Lung (tissue), 12 donors: ENCODE data around the gene CELA2B. TPM values are rescaled to one million over a fixed set of nuclear protein-coding genes. Genes with fewer than 3 reads are reported as not detected.
"Not testable (repeated sequence)": the region's sequence is repeated elsewhere in the genome, so short reads cannot be mapped to it uniquely, and the experiment has no call there.

Source experiments
- ATAC-seq: fragments of 200-7000 bp; cut with Tn5 transposase; one replicate; pipeline ENCODE4 v1.9.1; 2020; ENCODE audit warnings: moderate number of reproducible peaks; ENCODE audit not compliant: insufficient read depth, low FRiP score
- DNase-seq, 3 donors: peaks; one replicate each; pipeline ENCODE4 v3.0.0-alpha.2; 2013 to 2017
- H3K27ac ChIP-seq, 2 donors: one replicate each; pipeline ENCODE4 v1.5.1; 2013; ENCODE audit warnings: mild to moderate bottlenecking in 2 of 2, moderate library complexity in 2 of 2, control low read depth in 1 of 2, inconsistent platforms in 1 of 2, low read depth in 1 of 2, low read length in 1 of 2
- H3K27me3 ChIP-seq, 3 donors: one replicate each; pipeline ENCODE4 v1.5.1; 2013; ENCODE audit warnings: low read length in 2 of 3; ENCODE audit not compliant: control insufficient read depth in 3 of 3, insufficient read depth in 3 of 3
- H3K36me3 ChIP-seq, 4 donors: one replicate each; pipeline ENCODE4 v1.5.1; 2013; ENCODE audit warnings: low read length in 4 of 4, mild to moderate bottlenecking in 1 of 4, moderate library complexity in 1 of 4; ENCODE audit not compliant: control insufficient read depth in 4 of 4, insufficient read depth in 4 of 4
- H3K4me1 ChIP-seq, 5 donors: one replicate each; pipeline ENCODE4 v1.5.1; 2013; ENCODE audit warnings: low read length in 5 of 5, mild to moderate bottlenecking in 2 of 5, moderate library complexity in 1 of 5; ENCODE audit not compliant: control insufficient read depth in 5 of 5, insufficient read depth in 5 of 5
- H3K4me3 ChIP-seq: one replicate; pipeline ENCODE4 v1.5.1; 2013; ENCODE audit warnings: mild to moderate bottlenecking, control low read depth, moderate library complexity
- H3K9ac ChIP-seq, 2 donors: one replicate each; pipeline ENCODE4 v1.5.1; 2013; ENCODE audit warnings: low read length in 2 of 2, control low read depth in 1 of 2; ENCODE audit not compliant: insufficient read depth in 1 of 2
- H3K9me3 ChIP-seq, 4 donors: one replicate each; pipeline ENCODE4 v1.5.1; 2013; ENCODE audit warnings: low read length in 3 of 4, mild to moderate bottlenecking in 1 of 4, moderate library complexity in 1 of 4; ENCODE audit not compliant: control insufficient read depth in 4 of 4, insufficient read depth in 3 of 4
- WGBS, 2 donors: extraction: QIAGEN DNeasy Blood & Tissue Kit; methylation state at CpG; one replicate each; pipeline ENCODE4 v1.1.7; 2013; 5-methylcytosine and 5-hydroxymethylcytosine counted together
- polyA plus RNA-seq, 2 donors: library from polyadenylated mRNA; stranded (reverse); fragments of 200-250 nt; gene quantifications; one replicate each; pipeline ENCODE4 v1.2.1, GENCODE V29; 2013
- total RNA-seq, 2 donors: library from RNA; depleted of rRNA in 1 of 2; stranded (reverse); fragments of >200 nt in 1 of 2; gene quantifications; one replicate each; pipeline ENCODE4 v1.2.1, GENCODE V29; 2014 to 2021
- TF ChIP-seq, protein P1 (sequence below): IDR thresholded peaks from 2 replicates; pipeline ENCODE4 v1.5.1; 2012; ENCODE audit warnings: mild to moderate bottlenecking; ENCODE audit errors: control extremely low read depth, extremely low read depth
- donor health status: control.
- donor health status: control.
- donor health status: Bipolar disorder and iron deficiency.
- donor health status: healthy.
- donor health status: DM: yes; HTN: yes; CAD: no.

CELA2B gene
- total and polyA plus RNA-seq, 4 donors = 0.63 to 1.3 TPM; not detected in 2

- H3K27me3 ChIP-seq = no peaks in the 10 kb centered on the region
- H3K4me1 ChIP-seq = no peaks in the 10 kb centered on the region
- no peak overlapping the region for H3K4me3 ChIP-seq
- TF ChIP-seq, protein P1, sequence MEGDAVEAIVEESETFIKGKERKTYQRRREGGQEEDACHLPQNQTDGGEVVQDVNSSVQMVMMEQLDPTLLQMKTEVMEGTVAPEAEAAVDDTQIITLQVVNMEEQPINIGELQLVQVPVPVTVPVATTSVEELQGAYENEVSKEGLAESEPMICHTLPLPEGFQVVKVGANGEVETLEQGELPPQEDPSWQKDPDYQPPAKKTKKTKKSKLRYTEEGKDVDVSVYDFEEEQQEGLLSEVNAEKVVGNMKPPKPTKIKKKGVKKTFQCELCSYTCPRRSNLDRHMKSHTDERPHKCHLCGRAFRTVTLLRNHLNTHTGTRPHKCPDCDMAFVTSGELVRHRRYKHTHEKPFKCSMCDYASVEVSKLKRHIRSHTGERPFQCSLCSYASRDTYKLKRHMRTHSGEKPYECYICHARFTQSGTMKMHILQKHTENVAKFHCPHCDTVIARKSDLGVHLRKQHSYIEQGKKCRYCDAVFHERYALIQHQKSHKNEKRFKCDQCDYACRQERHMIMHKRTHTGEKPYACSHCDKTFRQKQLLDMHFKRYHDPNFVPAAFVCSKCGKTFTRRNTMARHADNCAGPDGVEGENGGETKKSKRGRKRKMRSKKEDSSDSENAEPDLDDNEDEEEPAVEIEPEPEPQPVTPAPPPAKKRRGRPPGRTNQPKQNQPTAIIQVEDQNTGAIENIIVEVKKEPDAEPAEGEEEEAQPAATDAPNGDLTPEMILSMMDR = no peak
- H3K36me3 ChIP-seq = peaks cover 0 to 6% (median 2%) of the 10 kb centered on the region in 4 donors
- 87 to 96% methylated on average over 6 of the region's 6 CpGs for WGBS, 2 donors
- H3K9ac ChIP-seq = no peak overlapping the region
- DNase-seq (no peak), ATAC-seq (no peak)
- H3K9me3 ChIP-seq = no peaks in the 10 kb centered on the region
- H3K27ac ChIP-seq = no peak overlapping the region
Measured at GRCh38 chr1:15485636-15486035, 9.7 kb downstream of the CELA2B start.

DNA sequence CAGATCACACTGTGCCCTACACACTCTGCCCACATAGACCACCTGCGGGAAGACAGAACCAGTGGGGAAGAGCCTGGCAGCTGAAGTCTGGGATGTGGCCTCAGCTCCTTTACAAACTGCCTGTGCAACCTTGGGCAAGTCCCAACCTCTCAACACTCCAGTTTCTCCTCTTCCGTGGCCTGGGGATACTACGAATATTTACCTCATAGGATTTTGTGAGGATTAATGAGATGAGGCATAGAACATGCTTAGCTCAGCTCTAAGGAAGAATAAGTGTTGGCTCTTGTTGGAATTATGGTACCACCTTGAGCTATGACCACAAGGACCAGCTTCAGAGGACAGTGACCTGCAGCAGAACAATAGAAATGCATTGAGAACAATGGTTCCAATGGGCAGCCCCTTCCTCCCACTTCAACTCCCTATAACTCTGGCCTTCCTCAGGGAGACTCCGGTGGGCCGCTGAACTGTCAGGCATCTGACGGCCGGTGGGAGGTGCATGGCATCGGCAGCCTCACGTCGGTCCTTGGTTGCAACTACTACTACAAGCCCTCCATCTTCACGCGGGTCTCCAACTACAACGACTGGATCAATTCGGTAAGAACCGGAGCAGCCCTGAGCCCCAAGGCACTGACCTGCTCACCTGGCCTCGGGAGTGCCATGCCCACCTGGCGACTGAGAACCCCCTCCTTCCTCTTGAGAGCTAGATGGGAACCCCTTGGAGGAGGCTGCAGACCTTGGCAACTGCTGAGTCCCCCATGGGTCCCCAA lies 11.1 kb downstream of the CELA2B start:
- ATAC-seq, H3K27me3 ChIP-seq, H3K9me3 ChIP-seq, H3K36me3 ChIP-seq, H3K4me1 ChIP-seq, DNase-seq, H3K27ac ChIP-seq, H3K9ac ChIP-seq, H3K4me3 ChIP-seq: not testable (repeated sequence)
- 95% methylated on average over 17 of the region's 17 CpGs for WGBS, 2 donors

DNA sequence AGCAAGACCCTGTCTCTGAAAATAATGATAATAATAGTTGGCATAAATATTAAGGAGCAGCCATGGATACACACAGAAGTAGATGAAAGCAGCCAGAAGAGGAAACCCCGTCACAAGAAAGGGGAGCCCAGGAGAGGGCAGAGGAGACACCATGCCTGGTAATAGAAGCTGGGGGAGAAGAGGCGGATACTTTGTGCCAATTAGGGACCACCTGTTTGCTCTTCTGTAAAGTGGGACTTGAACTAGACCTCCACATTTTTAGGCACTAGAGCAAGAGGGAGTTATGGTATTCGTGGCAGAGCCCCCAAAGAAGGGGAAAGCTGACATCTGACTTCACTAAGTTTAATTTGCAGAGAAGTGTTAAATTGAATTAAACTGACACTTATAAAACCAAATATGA lies 12.5 kb downstream of the CELA2B start:
- Histone ChIP-seq H3K9ac (no peak overlapping the region), H3K27ac (no peak overlapping the region), H3K27me3 (no peaks in the 10 kb centered on the region), H3K4me1 (no peaks in the 10 kb centered on the region), H3K4me3 (no peak overlapping the region), H3K36me3 (peaks cover 0 to 9% (median 5%) of the 10 kb centered on the region in 4 donors), H3K9me3 (peaks cover 0 to 3% (median 0%) of the 10 kb centered on the region in 4 donors)
- ATAC-seq (no peak), DNase-seq (no peak)
- WGBS, 2 donors = 89 to 98% methylated on average over 3 of the region's 3 CpGs
- TF ChIP-seq, protein P1 = no peak

GRCh38 chr1:15489052-15489736 lies 13.3 kb downstream of the CELA2B start:
- H3K4me3 ChIP-seq = no peak overlapping the region
- H3K27me3 ChIP-seq = no peaks in the 10 kb centered on the region
- DNase-seq (no peak), ATAC-seq (no peak)
- peaks cover 0 to 11% (median 6%) of the 10 kb centered on the region in 4 donors for H3K36me3 ChIP-seq
- no peak overlapping the region for H3K9ac ChIP-seq
- peaks cover 0 to 3% (median 0%) of the 10 kb centered on the region in 4 donors for H3K9me3 ChIP-seq
- H3K4me1 ChIP-seq = no peaks in the 10 kb centered on the region
- TF ChIP-seq, protein P1 = no peak
- WGBS, 2 donors = 86 to 95% methylated on average over 13 of the region's 13 CpGs
- H3K27ac ChIP-seq = no peak overlapping the region

- not testable (repeated sequence) for H3K4me3 ChIP-seq, H3K27ac ChIP-seq, H3K4me1 ChIP-seq, H3K9me3 ChIP-seq, ATAC-seq, DNase-seq, H3K27me3 ChIP-seq, H3K9ac ChIP-seq
- WGBS, 2 donors = 82 to 90% methylated on average over 4 of the region's 4 CpGs
- peaks cover 0 to 19% (median 8%) of the 10 kb centered on the region in 4 donors for H3K36me3 ChIP-seq
Measured at GRCh38 chr1:15491010-15491409, 15.1 kb downstream of the CELA2B start.
